T-helper 9 cell (primary cell): ENCODE results near the gene SDK1.

Experiments used
- DNase-seq: peaks from one replicate; pipeline ENCODE4 v3.0.0-alpha.2; 2020

The SDK1 gene

DNA sequence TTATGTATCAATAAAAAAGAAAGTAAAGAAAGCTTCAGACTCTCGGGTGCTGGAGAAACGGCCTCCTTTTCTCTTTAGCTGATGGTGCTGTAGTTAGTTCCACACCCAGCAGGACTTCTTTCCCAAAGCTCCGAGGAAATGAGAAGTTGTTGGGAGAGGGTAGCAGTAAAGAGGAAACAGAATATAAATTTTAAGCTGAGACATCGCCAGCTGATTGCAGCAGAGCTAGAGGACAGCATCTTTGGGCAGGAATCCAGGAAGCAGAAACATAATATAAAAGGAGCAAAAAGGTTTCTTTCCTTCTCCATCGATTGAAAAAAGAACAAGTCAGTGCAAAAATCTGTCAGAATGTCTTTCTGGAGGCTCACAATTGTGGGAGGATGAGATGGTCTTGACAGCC lies 764.1 kb downstream of the SDK1 start:
- DNase-seq = no peak

- no peak for DNase-seq
These were observed 765.2 kb downstream of the SDK1 start for GRCh38 chr7:4066206-4066605.

DNA sequence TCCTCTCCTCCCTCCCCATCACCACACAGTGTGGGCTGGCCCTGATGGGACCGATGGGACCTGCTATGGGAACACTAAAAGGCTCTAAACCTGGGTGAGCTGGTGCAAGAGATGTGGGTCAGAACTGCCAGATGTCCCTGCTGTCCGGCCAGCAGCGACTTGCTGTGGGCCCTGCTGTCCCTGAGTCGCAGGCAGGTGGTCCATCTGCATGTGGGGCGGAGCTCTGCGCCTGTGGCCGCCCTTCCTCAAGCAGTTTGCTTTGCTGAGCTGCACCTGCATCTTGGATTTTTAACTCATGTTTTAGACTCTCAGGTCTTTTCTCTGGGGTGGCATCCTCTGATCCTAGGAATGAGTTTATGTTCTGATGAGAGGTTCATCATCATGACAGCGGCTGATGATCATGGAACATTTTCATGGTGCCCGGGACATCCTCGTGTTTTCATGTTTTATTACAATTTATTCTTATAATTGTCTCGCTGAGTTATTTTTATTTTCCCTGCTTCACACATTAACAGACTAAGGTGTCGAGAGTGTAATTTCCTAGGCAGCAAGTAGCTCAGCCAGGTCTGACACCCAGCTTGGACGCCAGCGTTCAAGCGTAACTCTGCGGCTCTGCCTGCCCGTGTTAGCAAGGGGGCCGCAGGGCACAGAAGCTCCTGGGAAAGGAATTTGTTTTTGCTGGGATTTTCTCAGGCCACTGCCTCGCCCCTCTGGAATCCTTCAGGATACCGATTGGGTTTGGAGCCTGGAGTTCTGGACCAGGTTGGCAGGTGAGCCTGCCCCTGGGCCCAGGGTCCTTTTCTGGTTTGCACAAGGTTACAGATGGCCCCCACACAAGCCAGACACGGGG lies 765.8 kb downstream of the SDK1 start:
- DNase-seq = no peak

- no peak for DNase-seq
These were observed 766.4 kb downstream of the SDK1 start for GRCh38 chr7:4067476-4067760.

DNA sequence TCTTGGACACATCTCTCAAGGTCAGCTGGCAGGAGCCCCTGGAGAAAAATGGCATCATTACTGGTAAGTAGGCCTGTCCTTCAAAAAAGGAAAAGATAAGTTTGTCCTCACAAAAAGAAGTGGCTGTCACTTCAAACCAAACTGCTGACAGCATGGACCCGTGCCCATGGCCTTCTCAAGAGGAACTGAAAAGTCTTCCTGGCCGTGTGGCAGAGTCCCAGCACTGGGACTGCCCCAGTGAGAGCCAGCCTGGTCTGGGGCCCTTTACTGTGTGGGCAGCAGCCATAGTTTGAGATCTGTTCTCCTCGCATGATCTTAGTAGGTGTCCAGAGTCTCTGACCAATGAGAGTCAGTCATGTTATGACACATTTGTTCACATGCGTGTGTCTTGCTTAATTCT lies 766.8 kb downstream of the SDK1 start:
- DNase-seq = no peak

GRCh38 chr7:4068286-4068685 lies 767.2 kb downstream of the SDK1 start:
- no peak for DNase-seq

- no peak for DNase-seq
These were observed 768.4 kb downstream of the SDK1 start for GRCh38 chr7:4069268-4070095.

DNA sequence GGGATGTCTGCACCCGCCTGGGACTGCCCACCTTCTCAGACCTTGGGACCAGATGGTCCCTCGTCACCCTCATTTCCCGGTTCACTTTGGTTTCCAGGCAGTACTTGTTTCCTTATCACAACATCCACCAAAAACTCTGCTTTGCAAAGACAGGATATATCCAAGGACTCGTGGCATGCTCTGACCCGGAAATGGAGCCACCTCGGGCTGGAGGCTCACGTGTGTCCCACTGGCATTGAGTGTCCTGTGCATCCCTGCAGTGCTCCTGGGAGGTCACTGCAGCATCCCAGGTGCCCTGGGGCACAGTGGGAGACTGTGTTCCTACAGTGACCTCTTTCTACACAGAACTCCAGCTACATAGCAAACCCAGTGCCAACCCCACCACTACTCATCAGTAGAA lies 769.2 kb downstream of the SDK1 start:
- DNase-seq = no peak

DNA sequence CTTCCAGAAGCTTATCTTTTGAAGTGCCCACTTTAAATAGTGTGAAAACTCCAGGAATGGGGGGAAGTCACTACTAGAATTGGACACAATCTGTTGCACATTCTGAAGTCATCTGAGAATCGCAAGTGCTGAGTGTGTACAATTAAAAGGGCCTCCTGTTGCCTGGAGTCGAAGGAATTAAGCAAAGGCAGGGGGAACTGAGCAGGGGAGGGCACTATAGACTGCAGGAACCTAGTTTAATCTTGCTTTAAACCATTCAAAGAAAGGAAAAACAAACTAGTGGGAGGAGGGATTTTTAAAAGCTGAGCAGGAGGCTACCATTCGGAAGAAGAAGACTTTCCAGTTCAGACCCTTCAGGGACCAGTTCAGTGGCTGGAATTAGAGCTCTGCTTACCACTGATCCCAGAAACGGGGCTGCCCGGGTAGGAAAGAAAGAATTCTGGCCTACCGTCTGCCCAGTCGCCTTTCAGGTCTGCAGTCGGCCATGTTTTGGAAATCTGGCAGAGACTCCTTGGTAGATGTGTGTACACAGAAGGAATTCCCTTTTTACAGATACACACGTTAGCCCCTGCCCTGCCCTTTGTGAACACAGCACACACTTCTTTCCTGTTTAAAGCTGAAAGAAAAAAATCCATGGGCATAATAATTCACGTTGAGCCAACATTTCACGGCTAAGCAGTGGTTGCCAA lies 770.5 kb downstream of the SDK1 start:
- no peak for DNase-seq

DNA sequence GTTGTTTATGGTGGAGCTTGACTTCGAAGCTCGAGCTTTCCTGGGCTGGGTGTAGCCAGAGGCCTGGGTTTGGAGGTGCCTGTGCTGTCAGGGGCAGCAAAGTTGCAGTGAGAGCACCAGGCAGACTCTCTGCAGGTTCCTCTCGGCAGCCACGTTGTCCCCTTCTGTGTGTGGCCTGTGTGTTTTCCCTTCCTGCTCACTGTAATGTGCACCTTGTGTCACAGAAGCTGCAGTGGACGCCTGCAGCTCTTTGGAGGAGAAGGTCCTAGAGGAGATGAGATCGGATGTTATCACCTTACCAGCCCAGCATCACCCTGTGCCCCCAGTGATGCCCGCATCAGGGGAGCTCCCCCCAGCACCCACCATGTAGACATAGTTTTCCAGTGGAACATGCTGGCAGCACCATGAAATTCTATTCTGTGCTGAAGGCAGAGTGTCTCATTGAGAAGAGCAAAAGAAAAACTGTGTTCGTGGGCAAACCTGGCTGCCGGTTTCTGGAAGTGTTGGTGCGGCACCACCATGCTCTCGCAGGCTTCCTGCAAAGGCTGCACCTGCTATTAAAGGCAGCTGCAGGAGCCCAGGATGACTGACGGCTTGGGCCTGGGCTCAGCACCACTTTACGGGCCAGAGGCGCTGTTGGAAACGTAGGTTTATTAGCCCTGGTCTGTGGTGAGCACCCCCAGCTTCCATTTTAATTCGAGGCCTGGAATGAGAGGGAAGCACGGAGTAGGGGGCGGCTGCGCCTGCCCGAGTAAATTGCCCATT lies 771.3 kb downstream of the SDK1 start:
- DNase-seq = no peak

- no peak for DNase-seq
These were observed 772.0 kb downstream of the SDK1 start for GRCh38 chr7:4073052-4073451.

GRCh38 chr7:4073750-4074149 lies 772.7 kb downstream of the SDK1 start:
- no peak for DNase-seq

DNA sequence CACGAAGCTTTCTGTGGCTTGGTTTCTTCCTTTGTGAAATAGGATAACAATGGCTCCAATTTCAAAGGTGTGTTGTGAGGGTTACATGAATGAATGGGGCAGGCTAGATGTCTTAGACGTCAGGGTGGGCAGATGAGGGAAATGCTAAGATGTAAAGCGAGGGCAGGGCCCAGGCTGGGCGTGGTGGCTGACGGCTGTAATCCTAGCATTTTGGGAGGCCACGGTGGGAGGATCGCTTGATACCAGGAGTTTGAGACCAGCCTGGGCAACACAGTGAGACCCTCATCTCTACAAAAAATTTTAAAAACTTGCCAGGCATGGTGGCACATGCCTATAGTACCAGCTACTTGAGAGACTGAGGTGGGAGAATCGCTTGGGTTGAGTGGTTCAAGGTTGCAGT lies 773.4 kb downstream of the SDK1 start:
- no peak for DNase-seq

- no peak for DNase-seq
These were observed 773.9 kb downstream of the SDK1 start for GRCh38 chr7:4074994-4075393.

GRCh38 chr7:4076701-4077294 lies 775.7 kb downstream of the SDK1 start:
- no peak for DNase-seq

DNA sequence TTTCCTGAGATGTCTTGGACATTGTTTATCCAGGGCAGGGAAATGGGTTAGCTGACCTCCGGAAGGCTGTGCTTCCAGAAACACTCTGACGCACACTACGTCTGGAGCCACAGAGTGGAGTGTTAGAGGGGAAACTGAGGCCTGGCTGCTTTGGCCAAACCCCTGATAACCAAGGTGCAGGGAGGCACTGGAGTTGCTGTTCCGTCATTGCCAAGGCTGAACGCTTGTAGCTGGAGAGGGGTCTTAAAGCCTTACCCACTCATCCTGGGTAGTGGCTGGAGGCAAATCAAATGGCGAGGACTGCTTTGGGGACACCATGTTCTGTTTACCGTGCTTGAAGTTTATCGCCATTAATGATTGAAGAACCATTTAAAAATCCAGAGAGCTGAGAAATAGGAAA lies 776.9 kb downstream of the SDK1 start:
- no peak for DNase-seq

- DNase-seq = no peak
These were observed 777.5 kb downstream of the SDK1 start for GRCh38 chr7:4078580-4078979.

GRCh38 chr7:4079366-4079765 lies 778.3 kb downstream of the SDK1 start:
- no peak for DNase-seq

GRCh38 chr7:4079956-4080355 lies 778.9 kb downstream of the SDK1 start:
- DNase-seq = no peak

DNA sequence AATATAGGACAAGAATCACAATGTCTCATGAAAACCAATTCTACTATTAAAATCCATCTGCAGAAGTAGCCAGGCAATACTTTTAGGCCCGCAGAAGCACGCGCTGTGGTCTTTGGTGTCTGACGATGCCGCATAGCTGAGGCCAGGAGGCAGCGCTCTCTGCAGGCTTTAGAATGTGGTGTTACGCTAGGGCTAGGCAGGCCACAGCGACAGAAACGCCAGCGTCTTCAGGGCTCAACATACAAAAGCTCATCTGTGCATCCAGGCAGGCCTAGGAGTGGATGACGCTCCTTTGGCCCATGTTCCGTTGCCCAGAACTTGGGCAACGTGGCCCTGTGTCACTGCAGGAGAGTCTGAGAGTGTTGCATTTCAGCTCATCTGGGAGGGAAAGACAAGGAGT lies 779.9 kb downstream of the SDK1 start:
- DNase-seq = no peak

DNA sequence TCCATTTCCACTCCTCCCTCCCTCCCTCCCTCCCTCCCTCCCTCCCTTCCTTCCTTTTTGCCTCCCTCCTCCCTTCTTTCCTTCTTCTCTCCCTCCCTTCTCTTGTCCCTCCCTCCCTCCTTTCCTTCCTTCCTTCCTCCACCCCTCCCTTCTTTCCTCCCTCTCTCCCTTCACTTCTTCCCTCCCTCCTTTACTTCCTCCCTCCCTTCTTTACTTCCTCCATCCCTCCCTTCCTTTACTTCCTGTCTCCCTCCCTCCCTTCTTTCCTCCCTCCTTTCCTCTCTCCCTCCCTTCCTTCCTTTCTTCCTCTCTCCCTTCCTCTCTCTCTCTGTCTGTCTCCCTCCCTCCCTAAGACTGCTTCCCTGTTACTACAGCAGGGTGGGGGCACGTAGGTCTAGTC lies 782.5 kb downstream of the SDK1 start:
- DNase-seq = no peak

DNA sequence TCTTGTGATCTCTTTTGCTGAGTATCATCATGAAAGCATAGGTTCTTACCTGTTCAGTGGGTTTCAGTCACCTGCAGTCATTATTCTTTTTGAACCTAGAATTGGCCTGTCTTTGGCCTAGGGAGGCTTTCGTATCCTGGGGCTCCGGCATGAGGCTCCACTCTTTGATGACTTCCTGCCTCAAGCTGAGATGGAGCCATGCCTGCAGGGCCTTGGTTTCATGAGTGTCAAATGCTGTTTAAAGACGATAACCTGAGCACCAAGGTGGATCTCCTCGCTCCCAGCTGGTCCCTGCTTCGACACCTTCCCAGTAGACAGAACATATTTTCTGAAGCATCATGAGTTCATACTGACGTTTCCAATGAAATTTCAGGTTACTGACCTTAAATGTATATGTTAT lies 783.2 kb downstream of the SDK1 start:
- no peak for DNase-seq
